ENCODE results near the gene EHD2. TPM values are rescaled to one million over a fixed set of nuclear protein-coding genes. Genes with fewer than 3 reads are reported as not detected.

The EHD2 gene
- polyA plus RNA-seq, 3 donors = not detected

DNA sequence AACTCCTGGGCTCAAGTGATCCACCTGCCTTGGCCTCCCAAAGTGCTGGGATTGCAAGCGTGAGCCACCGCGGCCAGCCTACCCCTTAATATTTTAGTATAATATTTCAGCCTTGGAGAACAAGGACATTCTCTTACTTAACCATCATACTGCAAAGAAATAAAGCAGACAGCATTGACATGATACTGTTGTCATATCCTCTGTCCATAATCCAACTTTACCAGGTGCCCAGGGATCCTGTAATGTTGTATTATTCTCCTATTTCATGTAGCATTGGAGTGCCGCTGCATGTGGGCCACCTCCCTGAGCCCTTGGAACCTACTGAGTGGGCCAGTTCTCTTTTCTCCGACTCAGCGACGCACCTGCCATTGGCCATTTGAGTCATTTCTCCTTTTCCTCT lies 21.4 kb upstream of the EHD2 start:
- 86% methylated on average over 4 of the region's 7 CpGs for WGBS (ENCODE audit: insufficient coverage)
- Mint-ChIP-seq H3K36me3 (peaks cover 35 to 62% of the 10 kb centered on the region in 2 donors), H3K4me1 (no peaks in the 10 kb centered on the region), H3K9me3 (peaks cover 0 to 6% (median 0%) of the 10 kb centered on the region in 7 donors), H3K27me3 (ENCODE audit: low read depth in 3 of 3) (no peaks in the 10 kb centered on the region), H3K27ac (no peak overlapping the region), H3K4me3 (no peak overlapping the region)
- TF ChIP-seq, protein P1, sequence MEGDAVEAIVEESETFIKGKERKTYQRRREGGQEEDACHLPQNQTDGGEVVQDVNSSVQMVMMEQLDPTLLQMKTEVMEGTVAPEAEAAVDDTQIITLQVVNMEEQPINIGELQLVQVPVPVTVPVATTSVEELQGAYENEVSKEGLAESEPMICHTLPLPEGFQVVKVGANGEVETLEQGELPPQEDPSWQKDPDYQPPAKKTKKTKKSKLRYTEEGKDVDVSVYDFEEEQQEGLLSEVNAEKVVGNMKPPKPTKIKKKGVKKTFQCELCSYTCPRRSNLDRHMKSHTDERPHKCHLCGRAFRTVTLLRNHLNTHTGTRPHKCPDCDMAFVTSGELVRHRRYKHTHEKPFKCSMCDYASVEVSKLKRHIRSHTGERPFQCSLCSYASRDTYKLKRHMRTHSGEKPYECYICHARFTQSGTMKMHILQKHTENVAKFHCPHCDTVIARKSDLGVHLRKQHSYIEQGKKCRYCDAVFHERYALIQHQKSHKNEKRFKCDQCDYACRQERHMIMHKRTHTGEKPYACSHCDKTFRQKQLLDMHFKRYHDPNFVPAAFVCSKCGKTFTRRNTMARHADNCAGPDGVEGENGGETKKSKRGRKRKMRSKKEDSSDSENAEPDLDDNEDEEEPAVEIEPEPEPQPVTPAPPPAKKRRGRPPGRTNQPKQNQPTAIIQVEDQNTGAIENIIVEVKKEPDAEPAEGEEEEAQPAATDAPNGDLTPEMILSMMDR (IDR thresholded peaks at IDR 0.05) = no peak
- H3K4me2 ChIP-seq (replicated peaks; ENCODE audit: extremely low read depth, low read length, poor library complexity, severe bottlenecking) = no peak overlapping the region
- intact Hi-C loops (cut with micrococcal nuclease) = no loop called here
- no peak overlapping the region for H2AFZ ChIP-seq (ENCODE audit: insufficient read depth, low read depth, low read length, poor library complexity, severe bottlenecking)
- H4K20me1 ChIP-seq (ENCODE audit: insufficient read depth, low read length) = peaks cover 14% of the 10 kb centered on the region
- H3K4me3 ChIP-seq (replicated peaks in 1 of 3; ENCODE audit: low read depth in 2 of 3, low read length in 3 of 3) = no peak overlapping the region
- DNase-seq = no peak
- H3K4me1 ChIP-seq (ENCODE audit: control insufficient read depth in 1 of 2, insufficient read depth in 2 of 2, low read length in 2 of 2) = no peaks in the 10 kb centered on the region
- H3K9ac ChIP-seq (ENCODE audit: insufficient read depth, low read length, poor library complexity, severe bottlenecking) = no peak overlapping the region
- no peak overlapping the region for H3K27ac ChIP-seq (ENCODE audit: low read depth in 1 of 2, low read length in 2 of 2)
- H3K9me3 ChIP-seq (replicated peaks in 1 of 2; ENCODE audit: control insufficient read depth in 1 of 2, insufficient read depth in 1 of 2, low read length in 2 of 2) = peaks cover 0 to 4% of the 10 kb centered on the region in 2 donors
- H3K79me2 ChIP-seq (ENCODE audit: insufficient read depth, low read length) = no peaks in the 10 kb centered on the region
- peaks cover 23 to 57% of the 10 kb centered on the region in 2 donors for H3K36me3 ChIP-seq (replicated peaks in 1 of 2; ENCODE audit: control insufficient read depth in 1 of 2, insufficient read depth in 2 of 2, low read length in 2 of 2)
- no peaks in the 10 kb centered on the region for H3K27me3 ChIP-seq (ENCODE audit: control insufficient read depth in 2 of 2, insufficient read depth in 2 of 2, low read length in 2 of 2)

DNA sequence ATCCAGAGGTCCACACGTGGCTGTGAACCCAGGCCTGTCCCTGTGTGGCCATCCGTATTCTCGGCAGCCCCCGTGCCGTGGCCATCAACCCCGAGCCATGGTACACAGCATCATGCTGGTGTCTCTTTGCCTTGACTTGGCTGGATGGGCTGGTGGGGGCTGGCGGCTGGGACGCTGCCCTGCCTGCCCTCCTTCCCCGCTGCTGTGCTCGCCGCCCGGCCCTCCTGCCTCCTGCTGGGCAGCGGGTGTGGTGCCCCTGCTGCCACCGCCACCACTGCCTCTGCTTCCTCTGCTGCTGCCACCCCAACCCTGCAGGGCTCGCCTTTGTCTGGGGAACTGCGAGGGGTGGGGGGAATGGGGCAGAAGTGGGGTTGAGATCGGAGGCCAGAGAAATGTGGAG lies 19.7 kb upstream of the EHD2 start:
- H3K9ac ChIP-seq (ENCODE audit: insufficient read depth, low read length, poor library complexity, severe bottlenecking) = no peak overlapping the region
- Mint-ChIP-seq H3K4me1 (peaks cover 3% of the 10 kb centered on the region), H3K9me3 (peaks cover 0 to 6% (median 0%) of the 10 kb centered on the region in 7 donors), H3K27me3 (ENCODE audit: low read depth in 3 of 3) (no peaks in the 10 kb centered on the region), H3K4me3 (no peak overlapping the region), H3K36me3 (peaks cover 28 to 63% of the 10 kb centered on the region in 2 donors), H3K27ac (no peak overlapping the region)
- intact Hi-C loops (cut with micrococcal nuclease) = no loop called here
- peaks cover 0 to 4% of the 10 kb centered on the region in 2 donors for H3K9me3 ChIP-seq (replicated peaks in 1 of 2; ENCODE audit: control insufficient read depth in 1 of 2, insufficient read depth in 1 of 2, low read length in 2 of 2)
- no peak overlapping the region for H3K4me2 ChIP-seq (replicated peaks; ENCODE audit: extremely low read depth, low read length, poor library complexity, severe bottlenecking)
- H3K4me1 ChIP-seq (ENCODE audit: control insufficient read depth in 1 of 2, insufficient read depth in 2 of 2, low read length in 2 of 2) = peaks cover 0 to 3% of the 10 kb centered on the region in 2 donors
- H3K27ac ChIP-seq (ENCODE audit: low read depth in 1 of 2, low read length in 2 of 2) = no peak overlapping the region
- no peak overlapping the region for H2AFZ ChIP-seq (ENCODE audit: insufficient read depth, low read depth, low read length, poor library complexity, severe bottlenecking)
- DNase-seq = no peak
- H3K4me3 ChIP-seq (replicated peaks in 1 of 3; ENCODE audit: low read depth in 2 of 3, low read length in 3 of 3) = no peak overlapping the region
- H3K79me2 ChIP-seq (ENCODE audit: insufficient read depth, low read length) = no peaks in the 10 kb centered on the region
- 91% methylated on average over 14 of the region's 17 CpGs for WGBS (ENCODE audit: insufficient coverage)
- H3K27me3 ChIP-seq (ENCODE audit: control insufficient read depth in 2 of 2, insufficient read depth in 2 of 2, low read length in 2 of 2) = no peaks in the 10 kb centered on the region
- TF ChIP-seq, protein P1 (IDR thresholded peaks at IDR 0.05) = no peak
- H4K20me1 ChIP-seq (ENCODE audit: insufficient read depth, low read length) = peaks cover 12% of the 10 kb centered on the region
- peaks cover 27 to 60% of the 10 kb centered on the region in 2 donors for H3K36me3 ChIP-seq (replicated peaks in 1 of 2; ENCODE audit: control insufficient read depth in 1 of 2, insufficient read depth in 2 of 2, low read length in 2 of 2)
